HG03103 (cell line): ENCODE measurements around the gene ALK.

ENCODE experiments used
- ATAC-seq: cut with Tn5 transposase; IDR thresholded peaks from one replicate; pipeline ENCODE4 v1.9.1; 2021; ENCODE audit warnings: low read depth; ENCODE audit not compliant: unreplicated experiment

ALK gene

DNA sequence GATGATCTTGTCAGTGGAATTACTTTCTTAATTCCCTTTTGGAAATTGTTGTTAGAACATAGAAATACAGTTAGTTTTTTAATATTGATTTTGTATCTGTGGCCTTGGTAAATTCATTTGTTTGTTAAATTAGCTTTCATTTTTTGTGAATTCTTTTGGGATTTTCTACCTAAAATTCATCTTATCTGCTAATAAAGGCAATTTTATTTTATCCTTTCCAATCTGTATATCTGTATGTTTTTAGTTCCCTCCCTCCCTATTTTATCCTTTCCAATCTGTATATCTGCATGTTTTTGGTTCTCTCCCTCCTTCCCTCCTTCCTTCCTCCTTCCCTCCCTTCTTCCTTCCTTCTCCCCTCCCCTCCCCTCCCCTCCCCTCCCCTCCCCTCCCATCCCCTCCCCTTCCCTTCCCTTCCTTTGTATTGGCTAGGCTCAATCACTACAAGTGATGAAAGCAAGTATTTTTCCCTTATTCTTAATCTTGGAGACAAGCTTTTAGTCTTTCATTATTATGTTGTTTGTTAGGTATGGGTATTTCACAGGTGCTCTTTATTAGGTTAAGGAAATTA, 244.4 kb downstream of the ALK start:
- ATAC-seq = no peak

DNA sequence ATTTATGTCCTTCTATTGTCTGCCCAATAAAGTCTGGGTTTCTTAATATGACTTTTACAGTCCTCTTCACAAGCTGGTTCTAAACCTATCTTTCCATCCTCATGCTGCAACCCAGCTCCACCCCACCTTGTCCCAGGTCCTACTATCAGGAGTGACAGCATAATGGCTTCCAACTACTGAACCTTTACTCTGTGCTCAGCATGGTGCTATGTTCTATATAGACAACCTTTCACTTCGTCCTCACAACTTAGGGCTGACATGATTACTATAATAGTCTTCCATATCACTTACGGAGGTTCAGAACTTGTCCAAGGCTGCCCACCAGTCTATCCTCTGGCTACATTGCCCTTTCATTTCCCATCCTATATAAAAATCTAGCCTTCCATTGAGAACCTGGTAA, 256.8 kb downstream of the ALK start:
- no peak for ATAC-seq

- ATAC-seq = no peak
These were observed 258.1 kb downstream of the ALK start for GRCh38 chr2:29663268-29663667.

- ATAC-seq = no peak
These were observed 258.5 kb downstream of the ALK start for GRCh38 chr2:29662861-29663260.

DNA sequence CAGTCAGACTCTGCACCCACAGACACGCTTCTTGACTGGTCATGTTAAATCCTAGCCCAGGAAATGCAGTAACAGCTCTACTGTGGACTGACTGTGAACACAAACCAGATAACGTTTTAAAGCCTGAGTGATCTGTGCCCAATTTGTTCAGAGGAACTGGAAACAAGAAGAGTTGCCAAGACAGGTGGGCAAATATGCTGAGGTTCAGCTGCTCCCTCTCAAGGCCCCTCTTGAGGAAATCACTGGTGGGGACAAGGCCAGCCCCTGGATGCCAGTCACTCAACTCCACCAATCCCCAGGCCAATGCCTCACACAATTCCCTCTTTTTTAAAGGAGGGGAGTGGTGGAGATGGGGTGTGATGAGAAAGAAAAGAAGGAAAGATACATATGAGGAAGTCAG, 261.2 kb downstream of the ALK start:
- ATAC-seq = no peak

- ATAC-seq = no peak
These were observed 262.2 kb downstream of the ALK start for GRCh38 chr2:29659178-29659577.

DNA sequence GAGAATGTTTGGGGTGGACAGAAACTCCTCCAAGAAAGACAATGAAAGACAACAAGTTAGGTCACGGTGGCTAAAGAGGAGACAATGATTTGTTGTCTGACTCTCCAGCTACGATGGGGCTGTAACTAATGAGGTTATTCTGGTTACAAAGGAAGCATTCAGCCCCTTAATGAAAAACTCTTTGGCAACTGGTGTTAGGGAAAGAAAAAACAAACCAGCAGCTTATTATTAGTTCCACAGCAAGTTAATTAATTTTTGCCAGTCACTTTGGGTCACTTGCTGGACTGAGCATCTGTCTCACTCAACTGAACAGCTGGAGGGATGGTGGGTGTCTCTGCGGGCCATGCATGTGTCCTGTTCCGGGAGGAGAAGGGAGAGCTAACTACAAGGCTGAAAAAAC, 263.7 kb downstream of the ALK start:
- ATAC-seq = no peak

GRCh38 chr2:29655391-29656086, 265.8 kb downstream of the ALK start:
- ATAC-seq = no peak

- ATAC-seq = no peak
These were observed 270.7 kb downstream of the ALK start for GRCh38 chr2:29650631-29651097.

- ATAC-seq = no peak
These were observed 276.4 kb downstream of the ALK start for GRCh38 chr2:29644949-29645348.

- ATAC-seq = no peak
These were observed 278.2 kb downstream of the ALK start for GRCh38 chr2:29643196-29643595.

DNA sequence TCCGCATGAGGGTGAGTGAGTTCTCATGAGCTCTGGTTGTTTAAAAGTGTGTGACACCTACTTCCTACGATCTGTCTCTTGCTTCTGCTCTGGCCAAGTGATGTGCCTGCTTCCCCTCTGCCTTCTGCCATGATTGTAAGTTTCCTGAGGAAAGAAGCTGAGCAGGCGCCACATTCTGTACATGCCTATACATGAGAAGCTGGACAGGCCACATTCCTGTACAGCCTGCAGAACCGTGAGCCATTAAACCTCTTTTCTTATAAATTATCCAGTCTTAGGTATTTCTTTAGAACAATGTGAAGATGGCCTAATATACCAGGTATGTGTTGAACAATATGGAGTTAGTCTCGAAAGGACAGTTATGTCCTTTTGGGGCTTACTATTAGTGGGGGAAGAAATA, 281.0 kb downstream of the ALK start:
- ATAC-seq = no peak

- ATAC-seq = no peak
These were observed 282.7 kb downstream of the ALK start for GRCh38 chr2:29638641-29639040.

- ATAC-seq = no peak
These were observed 286.5 kb downstream of the ALK start for GRCh38 chr2:29634916-29635315.

- ATAC-seq = no peak
These were observed 289.4 kb downstream of the ALK start for GRCh38 chr2:29632018-29632417.

DNA sequence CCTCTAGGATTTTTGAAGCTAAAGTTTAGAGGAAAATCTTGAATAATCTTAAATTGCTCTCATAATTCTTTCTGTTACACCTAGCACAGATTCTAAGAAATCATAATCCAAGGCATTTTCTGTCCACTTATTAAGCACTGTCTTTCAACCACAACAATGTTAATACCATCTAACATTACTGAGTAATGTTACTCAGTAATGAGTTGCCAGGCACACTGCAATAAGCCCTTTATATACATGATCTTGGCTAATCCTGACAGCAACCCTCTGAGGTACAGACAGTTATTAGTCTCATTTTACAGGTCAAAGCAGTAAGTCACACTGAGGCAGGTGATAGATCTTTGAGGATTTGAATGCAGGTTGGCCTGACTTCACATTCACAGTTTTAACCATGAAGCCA, 291.9 kb downstream of the ALK start:
- ATAC-seq = no peak

GRCh38 chr2:29628862-29629261, 292.5 kb downstream of the ALK start:
- no peak for ATAC-seq

- no peak for ATAC-seq
These were observed 293.2 kb downstream of the ALK start for GRCh38 chr2:29628108-29628745.

GRCh38 chr2:29627279-29627711, 294.1 kb downstream of the ALK start:
- no peak for ATAC-seq

DNA sequence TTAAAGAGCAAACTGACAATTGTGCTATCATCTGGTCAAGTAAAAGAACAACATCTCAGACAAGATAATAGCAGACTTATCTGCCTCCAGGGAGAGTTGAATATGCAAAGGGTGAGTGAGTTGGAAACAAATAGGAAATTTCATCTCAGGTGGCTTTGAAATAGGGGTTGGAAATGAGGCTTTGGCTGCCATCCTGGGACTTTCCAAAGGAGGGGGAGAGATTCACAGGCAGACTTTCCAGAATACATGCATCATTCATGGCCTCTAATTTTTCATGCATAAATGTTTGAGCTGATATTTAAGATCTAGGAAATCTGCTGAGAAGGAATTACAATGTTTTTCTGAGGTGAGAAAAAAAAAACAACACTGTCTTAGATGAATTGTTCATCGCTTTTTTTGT, 300.5 kb downstream of the ALK start:
- ATAC-seq = no peak

DNA sequence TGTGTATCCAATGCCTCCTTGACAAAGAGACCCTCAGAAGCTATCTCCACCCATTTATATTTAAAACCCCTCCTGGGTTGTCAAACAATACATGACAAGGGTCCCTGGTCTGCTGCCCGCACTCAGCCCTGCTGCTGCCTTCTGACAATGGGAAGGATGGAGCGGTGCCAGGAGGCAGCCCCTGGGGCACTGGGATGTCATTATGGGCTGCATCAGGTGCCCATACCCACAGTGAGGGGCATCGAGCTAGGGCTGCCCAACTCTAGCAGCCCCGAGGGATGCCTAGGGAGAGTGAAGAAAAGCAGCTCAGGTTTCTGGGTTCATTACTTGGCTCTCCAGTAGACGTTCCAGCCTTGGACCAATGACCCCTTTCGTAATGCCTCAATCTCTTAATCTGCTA, 301.7 kb downstream of the ALK start:
- no peak for ATAC-seq

GRCh38 chr2:29618024-29618423, 303.4 kb downstream of the ALK start:
- ATAC-seq = no peak
